GM12874 (cell line): Measurements from ENCODE around the gene TMEM108.

Experiments
- TF ChIP-seq, protein P1 (sequence below): IDR thresholded peaks from 2 replicates; pipeline ENCODE4 v1.5.1; 2011; ENCODE audit warnings: low read depth, mild to moderate bottlenecking, control low read depth, low read length, moderate library complexity; ENCODE audit not compliant: insufficient read depth

The TMEM108 gene

DNA sequence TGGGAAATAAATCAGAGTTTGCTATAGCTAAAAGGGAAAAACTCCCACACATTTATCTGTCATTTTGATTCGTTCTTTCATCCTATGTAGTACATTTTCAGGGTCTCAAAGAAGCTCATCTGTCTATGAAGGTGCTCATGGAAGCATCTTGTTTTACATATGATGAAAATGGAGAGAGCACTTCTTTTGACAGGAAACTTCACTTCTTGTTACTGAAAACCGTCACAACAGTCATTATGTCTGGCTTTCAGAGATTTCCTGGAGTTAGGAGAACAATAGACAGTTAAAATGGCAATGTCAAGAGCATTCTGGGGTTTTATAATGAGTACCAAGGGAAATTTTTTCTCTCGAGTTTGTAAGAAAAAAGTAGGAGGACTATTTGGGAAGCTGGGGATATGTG, 83.3 kb downstream of the TMEM108 start:
- TF ChIP-seq, protein P1, sequence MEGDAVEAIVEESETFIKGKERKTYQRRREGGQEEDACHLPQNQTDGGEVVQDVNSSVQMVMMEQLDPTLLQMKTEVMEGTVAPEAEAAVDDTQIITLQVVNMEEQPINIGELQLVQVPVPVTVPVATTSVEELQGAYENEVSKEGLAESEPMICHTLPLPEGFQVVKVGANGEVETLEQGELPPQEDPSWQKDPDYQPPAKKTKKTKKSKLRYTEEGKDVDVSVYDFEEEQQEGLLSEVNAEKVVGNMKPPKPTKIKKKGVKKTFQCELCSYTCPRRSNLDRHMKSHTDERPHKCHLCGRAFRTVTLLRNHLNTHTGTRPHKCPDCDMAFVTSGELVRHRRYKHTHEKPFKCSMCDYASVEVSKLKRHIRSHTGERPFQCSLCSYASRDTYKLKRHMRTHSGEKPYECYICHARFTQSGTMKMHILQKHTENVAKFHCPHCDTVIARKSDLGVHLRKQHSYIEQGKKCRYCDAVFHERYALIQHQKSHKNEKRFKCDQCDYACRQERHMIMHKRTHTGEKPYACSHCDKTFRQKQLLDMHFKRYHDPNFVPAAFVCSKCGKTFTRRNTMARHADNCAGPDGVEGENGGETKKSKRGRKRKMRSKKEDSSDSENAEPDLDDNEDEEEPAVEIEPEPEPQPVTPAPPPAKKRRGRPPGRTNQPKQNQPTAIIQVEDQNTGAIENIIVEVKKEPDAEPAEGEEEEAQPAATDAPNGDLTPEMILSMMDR: no peak

DNA sequence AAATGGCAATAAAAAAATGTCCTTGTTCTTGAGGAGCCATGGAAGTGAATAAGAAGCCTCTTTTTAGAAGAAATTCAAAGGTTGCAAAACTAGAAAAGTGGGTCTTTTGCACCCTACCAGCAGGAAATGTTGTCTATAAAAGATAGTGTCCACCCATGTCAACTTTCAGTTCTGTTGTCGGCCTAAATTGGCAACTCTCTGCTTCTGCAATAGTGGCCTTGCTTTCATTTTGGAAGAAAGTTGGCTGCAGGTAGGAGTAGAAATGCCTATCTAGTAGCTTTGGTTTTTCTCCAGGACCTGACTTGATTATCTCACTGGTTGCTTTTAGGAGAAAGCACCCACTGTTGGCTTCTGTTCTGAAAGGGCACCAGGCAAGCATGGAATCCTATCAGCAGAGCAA, 85.4 kb downstream of the TMEM108 start:
- TF ChIP-seq, protein P1: no peak

DNA sequence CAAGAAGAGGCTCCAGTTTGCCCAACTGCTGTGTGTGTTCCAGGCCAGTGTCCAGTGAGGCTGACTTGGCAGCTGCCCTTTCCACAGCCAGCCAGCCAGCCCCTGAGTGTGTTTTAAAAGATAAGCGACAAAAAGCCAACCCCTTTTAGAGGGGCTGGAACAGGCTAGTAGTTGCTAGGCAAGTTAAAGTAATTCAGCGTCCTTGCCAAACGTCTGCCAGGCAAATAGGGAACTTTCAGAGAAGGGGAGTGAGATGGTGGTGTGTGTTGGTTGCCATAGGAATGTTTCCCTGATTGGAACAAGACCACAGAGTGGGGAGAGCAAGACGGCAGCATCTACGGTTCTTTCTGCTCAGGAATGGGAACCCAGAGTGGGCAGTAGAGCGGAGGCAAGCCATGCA, 86.3 kb downstream of the TMEM108 start:
- TF ChIP-seq, protein P1: no peak

DNA sequence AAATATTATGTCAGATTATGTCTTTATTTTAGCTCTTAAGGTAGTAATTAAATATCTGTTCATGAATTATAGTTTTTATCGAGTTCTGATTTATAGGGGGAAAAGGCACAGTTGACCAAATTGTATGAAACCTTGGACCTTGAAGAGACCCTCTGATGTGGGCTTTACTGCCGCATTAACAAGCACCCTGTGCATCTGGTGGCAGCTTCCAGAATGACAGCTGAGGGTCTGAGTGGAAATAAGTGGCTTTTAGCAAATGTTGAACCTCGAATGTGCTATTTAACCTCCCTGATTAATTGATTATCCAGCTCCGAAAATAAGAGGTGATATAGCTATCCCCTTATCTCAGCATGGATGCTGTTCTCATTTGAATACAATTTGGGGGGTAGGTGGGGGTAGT, 87.0 kb downstream of the TMEM108 start:
- TF ChIP-seq, protein P1: no peak

DNA sequence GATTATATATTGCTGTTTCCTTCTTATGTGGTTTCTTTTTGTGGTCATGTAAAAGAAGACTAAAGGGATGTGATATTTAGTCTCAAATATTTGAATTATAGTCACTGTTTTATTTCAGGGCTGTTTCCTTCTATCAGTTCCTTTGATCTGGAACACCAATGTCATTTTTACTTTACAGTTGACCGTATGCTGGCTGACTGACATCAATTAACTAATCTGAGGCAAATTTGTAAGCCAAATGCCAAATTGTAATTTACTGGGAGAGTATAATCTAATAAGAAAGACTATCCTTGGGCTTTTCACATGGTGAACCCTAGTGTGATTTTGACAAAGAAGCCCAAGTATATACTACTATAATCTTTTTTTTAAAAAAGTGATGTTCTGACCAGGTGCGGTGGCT, 87.6 kb downstream of the TMEM108 start:
- TF ChIP-seq, protein P1: no peak

DNA sequence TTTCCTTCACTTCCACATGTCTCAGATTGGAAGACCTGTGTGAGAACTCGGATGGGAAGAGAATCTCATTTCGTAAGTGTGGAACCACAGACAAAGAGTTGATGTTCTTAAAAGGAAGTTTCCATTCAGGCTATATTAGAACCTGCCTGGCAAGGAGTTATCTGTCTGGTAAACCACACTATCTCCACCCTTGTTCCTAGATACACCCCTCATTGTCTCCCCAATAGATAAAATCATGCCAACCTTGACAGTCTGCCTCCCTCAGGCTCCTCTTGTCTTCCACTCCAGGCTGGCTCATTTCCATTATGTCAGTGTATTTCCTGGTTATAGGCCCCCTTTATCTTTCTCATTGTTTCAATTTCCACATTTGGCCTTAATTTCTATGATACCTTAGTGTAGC, 89.2 kb downstream of the TMEM108 start:
- TF ChIP-seq, protein P1: no peak

DNA sequence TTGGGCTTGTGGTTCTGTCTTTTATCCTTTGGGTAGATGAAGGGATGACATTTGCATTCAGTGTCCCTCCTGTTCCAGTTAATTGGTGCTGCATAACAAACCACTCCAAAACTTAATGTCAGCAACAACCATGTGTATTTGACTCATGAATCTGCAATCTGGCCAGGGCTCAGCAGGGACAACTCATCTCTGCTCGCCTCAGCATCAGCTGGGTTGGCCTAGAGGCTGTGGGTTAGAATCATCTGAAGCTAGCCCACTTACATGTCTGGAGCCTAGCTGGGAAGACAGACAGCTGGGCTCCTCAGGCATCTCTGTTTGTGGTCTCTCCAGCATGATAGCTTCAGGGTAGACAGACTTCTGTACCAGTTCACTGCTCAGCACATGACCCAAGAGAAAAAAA, 92.0 kb downstream of the TMEM108 start:
- TF ChIP-seq, protein P1: no peak

DNA sequence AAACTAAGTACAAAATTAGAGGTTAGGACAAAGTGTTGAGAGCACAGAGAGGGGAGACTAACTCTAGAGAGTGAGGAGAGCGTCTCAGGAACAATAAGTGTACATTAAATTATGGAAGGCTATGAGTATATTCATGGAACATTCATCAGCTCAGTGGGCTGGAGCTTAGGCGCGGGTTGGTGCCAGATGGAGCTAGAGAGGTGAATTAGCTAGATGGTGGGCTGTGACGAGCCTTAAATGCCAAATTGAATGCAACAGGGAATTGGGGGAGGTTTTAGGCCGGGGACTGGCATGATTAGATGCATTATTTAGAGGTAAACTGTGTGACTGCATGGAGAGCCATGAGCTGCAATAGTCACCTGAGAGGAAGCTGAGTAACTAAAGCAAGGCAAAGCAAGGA, 97.1 kb downstream of the TMEM108 start:
- TF ChIP-seq, protein P1: no peak
